HepG2 (cell line): ENCODE measurements around the gene SETD2. TPM values are rescaled to one million over a fixed set of nuclear protein-coding genes. Genes with fewer than 3 reads are reported as not detected.

Experiments
- CAMTA2 ChIP-seq: sonication (generic); formaldehyde crosslinking; IDR thresholded peaks from 2 replicates; pipeline ENCODE4 v1.4.0; 2020; ENCODE audit warnings: mild to moderate bottlenecking, missing genetic modification reagents, borderline replicate concordance
- CREM ChIP-seq, 2 experiments: sonication (generic) in 1 of 2; formaldehyde crosslinking in 1 of 2; IDR thresholded peaks; 2 replicates each; pipeline versions ENCODE4 v1.4.0 to v1.6.1; 2016 to 2020; ENCODE audit warnings: antibody characterized with exemption in 1 of 2, mild to moderate bottlenecking in 1 of 2, missing genetic modification reagents in 1 of 2
- HHEX ChIP-seq: IDR thresholded peaks from 2 replicates; pipeline ENCODE4 v1.6.1; 2016; ENCODE audit warnings: control low read depth
- HOXA3 ChIP-seq: sonication (generic); formaldehyde crosslinking; IDR thresholded peaks from 2 replicates; pipeline ENCODE4 v1.5.0; 2020; ENCODE audit warnings: missing genetic modification reagents
- KLF16 ChIP-seq, 2 experiments: sonication (generic) in 1 of 2; formaldehyde crosslinking in 1 of 2; IDR thresholded peaks; 2 replicates each; pipeline versions ENCODE4 v1.6.1 to v1.8.0; 2016 to 2023; ENCODE audit warnings: missing genetic modification reagents in 2 of 2, missing compliant biosample characterization in 1 of 2
- KLF6 ChIP-seq: IDR thresholded peaks from 2 replicates; pipeline ENCODE4 v1.8.0; 2016; ENCODE audit warnings: missing biosample characterization, missing genetic modification reagents
- MED1 ChIP-seq: sonication (generic); formaldehyde crosslinking; IDR thresholded peaks from 2 replicates; pipeline ENCODE4 v1.4.0; 2020; ENCODE audit warnings: missing genetic modification reagents
- MXI1 ChIP-seq: IDR thresholded peaks from 3 replicates; pipeline ENCODE4 v1.6.1; 2012; ENCODE audit warnings: low read depth, low read length, inconsistent platforms, borderline replicate concordance
- RFX5 ChIP-seq: IDR thresholded peaks from 2 replicates; pipeline ENCODE4 v1.6.1; 2011; ENCODE audit warnings: low read depth, low read length, improper control_type of control experiment
- SALL2 ChIP-seq: sonication (generic); formaldehyde crosslinking; IDR thresholded peaks from 2 replicates; pipeline ENCODE4 v1.8.1; 2023; ENCODE audit warnings: mild to moderate bottlenecking, missing genetic modification reagents, inconsistent platforms
- SMYD3 ChIP-seq: sonication (generic); formaldehyde crosslinking; IDR thresholded peaks from 2 replicates; pipeline ENCODE4 v1.8.1; 2023; ENCODE audit warnings: mild to moderate bottlenecking, missing genetic modification reagents
- TOE1 ChIP-seq: sonication (generic); formaldehyde crosslinking; IDR thresholded peaks from 2 replicates; pipeline ENCODE4 v1.4.0; 2020; ENCODE audit warnings: mild to moderate bottlenecking, missing genetic modification reagents
- ZNF318 ChIP-seq: sonication (generic); formaldehyde crosslinking; IDR thresholded peaks from 2 replicates; pipeline ENCODE4 v1.4.0; 2020; ENCODE audit warnings: mild to moderate bottlenecking, missing genetic modification reagents
- ZNF331 ChIP-seq: sonication (generic); formaldehyde crosslinking; IDR thresholded peaks from 2 replicates; pipeline ENCODE4 v1.4.0; 2020; ENCODE audit warnings: missing genetic modification reagents
- ZNF441 ChIP-seq: sonication (generic); formaldehyde crosslinking; IDR thresholded peaks from 2 replicates; pipeline ENCODE4 v1.7.0; 2021; ENCODE audit warnings: missing genetic modification reagents, borderline replicate concordance
- ZNF577 ChIP-seq: sonication (generic); formaldehyde crosslinking; IDR thresholded peaks from 2 replicates; pipeline ENCODE4 v1.4.0; 2020; ENCODE audit warnings: mild to moderate bottlenecking, low read depth, missing genetic modification reagents, borderline replicate concordance
- ZNF614 ChIP-seq: IDR thresholded peaks from 2 replicates; pipeline ENCODE4 v1.6.1; 2018; ENCODE audit warnings: missing biosample characterization, missing genetic modification reagents, inconsistent platforms, borderline replicate concordance
- ZNF629 ChIP-seq: sonication (generic); formaldehyde crosslinking; conservative IDR thresholded peaks from 2 replicates; pipeline ENCODE4 v1.5.0; 2020; ENCODE audit warnings: missing genetic modification reagents
- ZNF780A ChIP-seq: sonication (generic); formaldehyde crosslinking; IDR thresholded peaks from 2 replicates; pipeline ENCODE4 v1.8.0; 2022; ENCODE audit warnings: mild to moderate bottlenecking, missing genetic modification reagents, moderate library complexity
- ZNF816 ChIP-seq: sonication (generic); formaldehyde crosslinking; IDR thresholded peaks from 2 replicates; pipeline ENCODE4 v1.8.0; 2022; ENCODE audit warnings: missing genetic modification reagents, mild to moderate bottlenecking, borderline replicate concordance
- polyA plus RNA-seq, 8 experiments: library from polyadenylated mRNA; depleted of rRNA in 3 of 8; stranded (reverse) in 7 of 8; unstranded in 1 of 8; fragments of >200 nt; fragmentation: Illumina TruSeq in 4 of 8; extraction: Trizol in 4 of 8; gene quantifications; 2 replicates each; pipeline versions ENCODE4 v1.2.1 to v1.2.3, GENCODE V29; 2011 to 2016; ENCODE audit warnings: low read depth in 4 of 8, missing spikeins in 1 of 8, mixed read lengths in 1 of 8; ENCODE audit not compliant: insufficient read depth in 1 of 8
- total RNA-seq, 5 experiments: library from RNA; depleted of rRNA; stranded (reverse); fragments of >200 nt; fragmentation: Illumina TruSeq; extraction: Trizol; gene quantifications; 2 replicates each; pipeline ENCODE4 v1.2.3, GENCODE V29; 2016; ENCODE audit warnings: low read depth in 1 of 5
- TF ChIP-seq, protein P1 (sequence below): sonication (generic); formaldehyde crosslinking; IDR thresholded peaks from 2 replicates; pipeline ENCODE4 v1.4.0; 2020; ENCODE audit warnings: missing genetic modification reagents

SETD2 gene
- total and polyA plus RNA-seq, 2 of the 13 experiments (the other 11 are each of a cell fraction or from before 2014, with no cell fraction given): 14.2 to 24.2 TPM

DNA sequence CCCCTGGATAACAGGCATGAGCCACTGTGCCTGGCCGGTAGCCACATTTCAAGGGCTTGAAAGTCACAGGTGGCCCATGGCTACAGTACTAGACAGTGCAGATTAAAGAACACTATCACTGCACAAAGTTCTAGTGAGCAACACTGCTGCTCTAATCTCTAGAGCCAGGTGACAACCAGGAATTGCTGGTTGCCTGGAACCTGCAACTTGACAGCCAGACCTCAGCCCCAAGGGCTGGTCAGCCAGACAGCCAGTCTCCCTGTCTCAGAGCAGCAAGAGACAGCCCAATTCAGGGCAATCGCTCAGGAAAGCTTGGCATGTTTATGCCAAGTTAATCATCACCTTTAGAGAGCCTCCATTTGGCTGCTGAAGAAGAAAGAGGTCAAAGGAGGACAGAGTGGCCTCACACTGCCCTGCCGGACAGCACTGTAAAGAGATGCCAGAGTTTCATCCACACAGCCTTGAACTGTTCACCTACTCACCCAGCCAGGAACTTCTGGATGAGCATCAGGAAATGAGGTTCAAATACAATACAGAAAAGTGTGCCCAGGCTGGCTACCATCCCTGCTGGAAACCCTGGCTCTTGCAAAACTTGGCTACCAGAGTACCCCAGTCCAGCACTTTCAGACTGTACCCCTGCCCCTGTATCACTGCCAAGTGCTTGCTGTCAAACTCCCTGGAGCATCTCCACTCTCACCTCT lies 193.4 kb downstream of the SETD2 start (continued):
- TF ChIP-seq MXI1 (peak; percentile 74; the same call in 1 of the 3 replicates), CREM (IDR thresholded peaks at IDR 0.05) (peak; percentile 71), CREM (CRISPR knock-in tag; IDR thresholded peaks at IDR 0.05) (no peak), KLF16 (CRISPR knock-in tag; IDR thresholded peaks at IDR 0.05) (peak in 1 of 2 experiments; percentile 70; a peak in 1 of 4 replicates), ZNF331 (CRISPR knock-in tag) (peak; percentile 69), ZNF577 (CRISPR knock-in tag) (no peak), ZNF318 (CRISPR knock-in tag) (no peak), HOXA3 (peak; percentile 84), ZNF780A (CRISPR knock-in tag) (no peak), ZNF629 (CRISPR knock-in tag) (0 out of 2 replicates have a peak, but pooled peaks have one; percentile 18), ZNF441 (CRISPR knock-in tag) (peak; percentile 20; the same call in 1 of the 2 replicates), ZNF614 (CRISPR knock-in tag) (peak; percentile 56), SMYD3 (CRISPR knock-in tag) (0 out of 2 replicates have a peak, but pooled peaks have one; percentile 42), HHEX (CRISPR knock-in tag) (no peak), TOE1 (no peak), CAMTA2 (CRISPR knock-in tag) (no peak), RFX5 (no peak), SALL2 (CRISPR knock-in tag) (0 out of 2 replicates have a peak, but pooled peaks have one; percentile 33), MED1 (peak; percentile 94), KLF6 (0 out of 2 replicates have a peak, but pooled peaks have one; percentile 35), ZNF816 (no peak)
- TF ChIP-seq, protein P1, sequence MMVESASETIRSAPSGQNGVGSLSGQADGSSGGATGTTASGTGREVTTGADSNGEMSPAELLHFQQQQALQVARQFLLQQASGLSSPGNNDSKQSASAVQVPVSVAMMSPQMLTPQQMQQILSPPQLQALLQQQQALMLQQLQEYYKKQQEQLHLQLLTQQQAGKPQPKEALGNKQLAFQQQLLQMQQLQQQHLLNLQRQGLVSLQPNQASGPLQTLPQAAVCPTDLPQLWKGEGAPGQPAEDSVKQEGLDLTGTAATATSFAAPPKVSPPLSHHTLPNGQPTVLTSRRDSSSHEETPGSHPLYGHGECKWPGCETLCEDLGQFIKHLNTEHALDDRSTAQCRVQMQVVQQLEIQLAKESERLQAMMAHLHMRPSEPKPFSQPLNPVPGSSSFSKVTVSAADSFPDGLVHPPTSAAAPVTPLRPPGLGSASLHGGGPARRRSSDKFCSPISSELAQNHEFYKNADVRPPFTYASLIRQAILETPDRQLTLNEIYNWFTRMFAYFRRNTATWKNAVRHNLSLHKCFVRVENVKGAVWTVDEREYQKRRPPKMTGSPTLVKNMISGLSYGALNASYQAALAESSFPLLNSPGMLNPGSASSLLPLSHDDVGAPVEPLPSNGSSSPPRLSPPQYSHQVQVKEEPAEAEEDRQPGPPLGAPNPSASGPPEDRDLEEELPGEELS (CRISPR knock-in tag): peak; percentile 84
